Stimulated activated CD8-positive, alpha-beta memory T cell treated with anti-CD3 and anti-CD28 coated beads, Interleukin-2, amount 100 ng/mL, for 1 hour (primary cell): ENCODE measurements around the gene ESYT2.

Experiments used
- DNase-seq, 2 donors: peaks; one replicate each; pipeline ENCODE4 v3.0.0-alpha.2; 2020; ENCODE audit warnings: low read depth in 2 of 2

ESYT2 gene

GRCh38 chr7:158744070-158744469 is 85.2 kb downstream of the ESYT2 start:
- no peak for DNase-seq

- no peak for DNase-seq
Observed at GRCh38 chr7:158743219-158743618, 86.1 kb downstream of the ESYT2 start.

DNA sequence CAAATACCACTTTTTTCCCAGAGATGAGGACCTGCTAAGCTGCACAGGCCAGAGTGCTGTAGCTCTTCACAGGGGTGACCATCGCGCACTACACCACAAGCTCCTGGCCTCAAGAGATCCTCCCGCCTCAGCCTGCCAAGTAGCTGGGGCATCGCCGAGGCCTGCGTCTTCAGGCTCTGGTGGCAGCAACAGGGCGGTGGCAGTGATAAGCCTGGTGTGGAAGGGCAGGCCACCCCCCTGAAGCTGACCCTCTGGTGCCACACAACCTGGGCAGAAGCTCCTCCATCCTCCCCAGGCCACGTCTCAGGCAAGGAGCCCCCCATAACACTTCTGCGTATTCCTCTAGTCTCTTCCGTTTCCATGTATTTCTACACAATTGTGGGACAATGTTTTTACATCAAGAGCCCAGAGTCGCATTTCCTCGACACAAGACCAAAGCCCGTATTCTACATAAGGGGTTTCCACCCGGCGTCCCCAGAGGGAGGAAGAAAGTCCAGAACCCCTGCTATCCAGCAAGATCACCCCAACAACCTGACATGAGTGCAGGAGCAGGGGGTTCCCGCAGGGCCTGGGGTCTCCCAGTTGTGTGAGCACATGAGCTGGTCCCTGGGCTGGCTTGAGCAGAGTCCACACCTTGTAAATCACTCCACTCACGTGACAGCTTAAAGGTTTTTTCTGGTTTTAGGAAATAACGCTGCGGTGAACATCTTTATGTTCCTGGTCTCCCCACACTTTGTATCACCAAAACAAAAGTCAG is 87.1 kb downstream of the ESYT2 start:
- no peak for DNase-seq

DNA sequence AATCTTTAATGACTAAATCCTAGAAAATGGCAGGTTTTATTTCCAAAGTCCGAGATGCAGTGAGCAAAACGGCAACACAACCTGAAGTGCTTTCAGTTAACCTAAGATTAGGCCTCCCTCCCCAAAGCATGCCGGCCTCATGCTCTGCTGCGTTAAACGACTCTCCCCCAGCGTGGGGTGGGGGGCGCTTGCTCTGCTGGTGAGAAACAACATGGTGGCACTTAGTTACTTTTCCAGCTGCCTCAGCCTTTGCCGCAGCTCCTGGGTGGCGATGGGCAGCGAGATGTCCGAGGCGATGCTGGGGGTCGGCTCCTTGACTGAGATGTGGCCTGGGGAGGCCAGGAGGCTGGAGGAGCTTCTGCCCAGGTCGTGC is 88.0 kb downstream of the ESYT2 start:
- DNase-seq = no peak

DNA sequence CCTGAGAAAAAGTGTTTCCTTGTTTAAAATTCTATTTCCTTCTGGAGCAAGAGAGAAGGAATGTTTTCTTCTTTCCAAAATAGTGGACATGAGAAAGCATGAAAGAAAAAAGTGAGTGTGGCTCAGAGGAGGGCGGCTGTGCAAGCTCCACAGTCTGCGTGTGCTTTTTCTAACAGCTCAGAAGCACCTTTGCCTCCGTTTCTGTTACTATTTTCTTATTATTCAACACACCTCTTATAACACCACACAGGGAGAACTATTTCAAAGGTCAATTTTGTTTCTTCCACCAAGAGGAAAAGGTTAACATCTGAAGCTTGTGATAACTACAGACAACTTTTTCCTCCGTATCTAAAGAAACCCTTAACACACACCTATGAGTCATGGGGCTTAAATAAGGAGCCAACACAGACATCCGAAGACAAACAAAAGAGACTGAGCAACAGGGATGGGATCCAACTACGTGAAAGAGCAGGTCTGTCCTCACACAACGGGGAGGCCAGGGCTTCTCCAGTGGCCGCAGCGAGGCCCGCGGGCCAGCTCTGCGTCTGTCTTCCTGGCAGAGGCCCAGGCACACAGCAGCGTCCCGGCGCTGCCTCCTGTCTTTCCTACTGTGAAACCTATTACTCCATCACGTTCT is 88.5 kb downstream of the ESYT2 start:
- no peak for DNase-seq

- DNase-seq = no peak
Observed at GRCh38 chr7:158740013-158740656, 89.2 kb downstream of the ESYT2 start.

GRCh38 chr7:158738841-158739240 is 90.5 kb downstream of the ESYT2 start:
- DNase-seq = no peak

- no peak for DNase-seq
Observed at GRCh38 chr7:158737064-158737695, 92.1 kb downstream of the ESYT2 start.

GRCh38 chr7:158735935-158736334 is 93.4 kb downstream of the ESYT2 start:
- no peak for DNase-seq

- DNase-seq = no peak
Observed at GRCh38 chr7:158734861-158735260, 94.4 kb downstream of the ESYT2 start.

DNA sequence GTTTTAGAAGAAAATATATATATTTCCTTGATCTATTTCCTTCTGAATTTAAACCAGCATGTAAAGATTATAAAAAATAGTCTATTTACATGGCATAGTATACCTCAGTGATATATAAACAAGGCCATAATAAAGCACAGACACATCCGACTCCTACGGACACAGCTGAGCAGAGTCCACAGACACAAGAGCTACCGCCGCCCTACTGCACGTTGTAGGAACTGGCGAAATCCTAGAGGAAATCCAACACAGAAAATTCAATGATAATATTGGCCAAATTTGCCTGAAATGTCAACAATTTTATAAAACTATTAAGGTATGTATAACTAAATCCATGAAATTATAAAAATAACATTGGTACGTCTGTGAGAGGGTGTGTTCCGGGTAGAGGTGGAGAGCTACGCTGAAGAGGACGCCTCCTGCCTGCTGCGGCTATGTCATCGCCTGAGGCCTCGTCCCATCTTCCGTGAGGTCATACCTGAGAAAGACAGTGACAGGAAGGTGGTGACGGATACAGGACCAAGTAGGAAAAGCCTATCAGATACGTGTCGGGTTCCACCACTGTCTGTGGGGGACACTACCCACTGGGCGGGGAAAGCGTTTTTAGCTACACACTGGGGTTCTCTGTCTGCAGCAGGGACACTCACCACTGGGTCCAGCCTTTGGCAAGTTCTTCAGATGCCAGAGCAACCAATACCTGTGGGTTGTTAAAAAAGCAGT is 95.4 kb downstream of the ESYT2 start:
- DNase-seq = no peak

- DNase-seq = no peak
Observed at GRCh38 chr7:158733220-158733519, 96.1 kb downstream of the ESYT2 start.

DNA sequence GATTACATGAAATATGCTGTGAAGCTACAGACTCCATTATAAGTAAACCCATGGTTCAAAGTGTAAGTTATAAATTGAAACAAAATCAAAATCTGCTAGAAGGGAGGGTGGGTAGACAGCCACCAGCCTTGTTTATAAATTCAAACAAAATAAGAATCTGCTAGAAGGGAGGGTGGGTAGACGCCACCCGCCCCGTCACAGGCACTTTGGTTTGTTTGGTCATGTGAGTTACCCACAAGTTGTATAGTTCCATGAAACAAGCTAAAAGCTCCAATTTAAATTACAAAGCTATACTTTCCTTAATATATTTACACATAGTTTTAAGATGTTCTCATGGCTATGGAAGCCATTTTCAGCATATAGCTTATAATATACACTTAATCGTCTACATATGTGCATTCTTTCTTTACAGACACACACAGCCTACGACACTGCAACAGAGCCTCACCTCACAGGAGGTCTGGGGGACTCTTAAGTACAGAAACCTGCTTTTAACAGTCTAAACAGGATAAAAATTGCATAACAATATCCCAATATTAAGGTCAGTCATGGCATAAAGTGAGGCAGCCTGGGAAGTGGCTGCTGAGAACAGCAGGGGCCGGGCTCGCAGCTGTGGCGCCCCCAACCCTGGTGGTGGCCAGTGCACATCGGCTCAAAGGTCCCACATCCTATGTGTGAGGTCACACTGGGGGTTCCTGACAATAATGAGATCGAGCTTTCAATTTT is 96.7 kb downstream of the ESYT2 start:
- DNase-seq = no peak

GRCh38 chr7:158731761-158732160 is 97.5 kb downstream of the ESYT2 start:
- DNase-seq = no peak

DNA sequence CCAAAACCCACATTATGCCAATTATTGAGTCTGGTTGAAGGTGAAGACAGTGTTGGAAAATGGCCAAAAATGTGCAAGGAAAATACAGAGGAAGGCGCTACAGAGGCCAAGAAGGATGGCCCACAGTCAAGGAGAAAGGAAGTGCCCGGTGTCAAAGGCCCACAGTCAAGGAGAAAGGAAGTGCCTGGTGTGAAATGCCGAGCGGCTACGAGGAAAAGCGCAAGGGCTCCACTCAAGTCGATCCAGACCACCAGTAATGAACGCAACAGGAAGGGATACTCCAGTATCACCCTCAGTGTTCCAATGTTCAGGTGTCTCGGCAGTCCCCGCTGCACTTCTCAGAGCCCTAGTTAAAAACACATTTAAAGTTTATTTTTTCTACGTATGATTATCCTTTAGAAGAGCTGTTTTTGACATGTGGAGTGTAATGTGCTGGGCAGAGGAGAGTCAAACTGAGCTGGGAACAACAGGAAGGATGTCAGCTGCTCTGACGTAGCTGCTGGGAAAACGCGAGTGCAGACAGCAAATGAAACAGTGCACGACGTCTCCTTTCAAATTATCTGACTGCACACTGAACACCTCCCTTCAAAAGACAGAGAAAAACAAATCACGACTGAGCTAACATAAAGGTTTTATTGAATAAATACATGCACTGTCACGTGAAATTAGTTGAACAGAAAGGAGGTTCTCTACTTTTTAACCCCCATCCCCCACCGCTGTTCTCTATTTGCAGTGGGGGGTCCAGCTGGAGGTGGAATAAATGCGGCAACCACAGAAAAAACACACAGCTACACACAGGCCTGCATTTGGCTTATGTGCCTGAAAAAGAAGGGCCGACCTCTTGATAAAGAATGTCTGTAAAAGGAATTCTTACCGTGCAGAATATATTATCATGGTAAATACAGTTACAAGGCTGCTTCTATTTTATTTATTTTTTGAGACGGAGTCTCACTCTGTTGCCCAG is 98.6 kb downstream of the ESYT2 start:
- no peak for DNase-seq

DNA sequence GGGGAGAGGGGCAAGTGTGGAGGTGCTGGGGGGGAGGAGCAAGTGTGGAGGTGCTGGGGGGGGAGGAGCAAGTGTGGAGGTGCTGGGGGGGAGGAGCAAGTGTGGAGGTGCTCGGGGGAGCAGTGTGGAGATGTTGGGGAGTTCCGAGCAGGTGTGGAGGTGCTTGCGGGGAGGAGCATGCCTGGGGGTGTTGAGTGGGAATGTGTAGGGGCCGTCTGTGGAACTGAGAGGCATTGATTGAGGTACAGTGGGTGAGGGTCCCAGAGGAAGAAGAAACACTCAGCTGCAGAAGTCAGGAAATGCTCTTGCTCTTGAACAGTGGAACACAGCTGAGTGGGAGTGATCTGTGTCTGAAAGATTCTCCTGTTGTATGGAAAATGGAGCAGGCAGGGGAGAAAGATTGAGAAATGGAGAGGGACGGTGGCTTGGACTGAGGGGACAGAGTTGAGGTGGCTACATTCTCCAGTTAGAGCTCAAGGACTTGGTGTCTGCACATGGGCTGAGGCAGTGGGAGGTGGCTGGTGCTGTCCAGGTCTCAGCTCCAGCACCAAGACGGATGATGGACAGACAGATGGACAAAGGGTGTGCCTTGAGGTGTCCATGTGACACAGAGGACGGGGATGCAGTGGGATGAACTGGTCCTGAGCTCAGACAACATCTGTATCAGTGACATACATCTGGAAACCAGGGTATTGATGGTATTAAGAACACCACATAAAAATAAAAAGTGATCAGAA is 99.5 kb downstream of the ESYT2 start:
- no peak for DNase-seq

GRCh38 chr7:158728911-158729645 is 100.2 kb downstream of the ESYT2 start:
- DNase-seq = no peak

DNA sequence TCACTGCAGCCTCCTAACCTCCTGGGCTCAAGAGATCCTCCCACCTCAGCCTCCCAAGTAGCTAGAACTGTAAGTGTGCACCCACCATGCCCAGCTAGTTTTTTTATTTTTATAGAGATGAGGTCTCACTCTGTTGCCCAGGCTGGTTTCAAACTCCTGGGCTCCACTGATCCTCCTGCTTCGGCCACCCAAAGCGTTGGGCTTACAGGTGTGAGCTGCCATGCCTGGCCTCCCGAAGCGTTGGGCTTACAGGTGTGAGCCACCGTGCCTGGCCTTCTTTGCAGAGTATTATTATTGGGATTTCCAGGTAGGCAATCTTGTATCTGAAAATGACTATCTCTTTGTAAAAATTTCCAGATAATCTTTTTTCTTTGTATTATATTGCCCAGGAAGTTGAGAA is 101.6 kb downstream of the ESYT2 start:
- DNase-seq = no peak

DNA sequence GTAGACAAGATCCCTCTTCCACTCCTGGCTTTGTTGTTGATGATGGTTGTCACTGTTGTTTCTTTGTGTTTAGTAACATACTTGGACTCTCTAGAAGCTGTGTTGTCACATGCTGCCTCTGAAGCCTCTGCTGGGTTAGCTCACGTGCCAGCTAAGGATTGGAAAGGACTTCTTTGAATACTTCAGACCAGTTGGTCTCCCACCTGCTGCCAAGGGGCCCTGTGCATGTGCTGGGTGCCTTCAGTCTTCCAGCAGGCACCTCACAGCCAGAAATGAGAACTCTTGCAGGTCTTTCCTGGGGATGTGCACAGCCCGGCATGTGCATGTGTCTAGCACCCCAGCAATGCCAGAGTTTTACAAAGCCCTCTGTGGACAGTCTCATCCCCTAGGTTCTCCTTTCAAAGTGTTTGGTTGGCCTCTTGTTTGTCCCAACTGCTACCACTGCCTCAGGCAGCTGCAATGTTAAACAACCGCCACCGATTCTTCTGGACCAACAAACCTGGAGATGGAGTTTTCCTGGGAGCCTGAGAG is 103.0 kb downstream of the ESYT2 start:
- no peak for DNase-seq
